Stimulated activated CD4-positive, alpha-beta T cell treated with anti-CD3 and anti-CD28 coated beads, Interleukin-15, amount 100 ng/mL, for 48 hours (primary cell): Measurements from ENCODE around the gene DMBT1.
"Not testable (repeated sequence)": the region's sequence is repeated elsewhere in the genome, so short reads cannot be mapped to it uniquely, and the experiment has no call there.

Experiments
- DNase-seq, 2 donors: peaks; one replicate each; pipeline ENCODE4 v3.0.0-alpha.2; 2020; ENCODE audit warnings: low read depth in 2 of 2

DMBT1 gene

GRCh38 chr10:122577311-122577885 lies 16.8 kb downstream of the DMBT1 start:
- no peak for DNase-seq

- not testable (repeated sequence) for DNase-seq
Measured at GRCh38 chr10:122586070-122586469, 25.5 kb downstream of the DMBT1 start.

- no peak for DNase-seq
Measured at GRCh38 chr10:122587098-122587760, 26.7 kb downstream of the DMBT1 start.

- no peak for DNase-seq
Measured at GRCh38 chr10:122588381-122588780, 27.8 kb downstream of the DMBT1 start.

- no peak for DNase-seq
Measured at GRCh38 chr10:122590153-122590552, 29.6 kb downstream of the DMBT1 start.

- no peak for DNase-seq
Measured at GRCh38 chr10:122591736-122592135, 31.2 kb downstream of the DMBT1 start.

- no peak for DNase-seq
Measured at GRCh38 chr10:122592161-122592560, 31.6 kb downstream of the DMBT1 start.

- no peak for DNase-seq
Measured at GRCh38 chr10:122617476-122618270, 57.1 kb downstream of the DMBT1 start.

GRCh38 chr10:122618461-122619165 lies 58.1 kb downstream of the DMBT1 start:
- DNase-seq: no peak

GRCh38 chr10:122620961-122621360 lies 60.4 kb downstream of the DMBT1 start:
- DNase-seq: not testable (repeated sequence)

- no peak for DNase-seq
Measured at GRCh38 chr10:122624546-122624945, 64.0 kb downstream of the DMBT1 start.

GRCh38 chr10:122630526-122630925 lies 70.0 kb downstream of the DMBT1 start:
- no peak for DNase-seq

- no peak for DNase-seq
Measured at GRCh38 chr10:122632031-122632430, 71.5 kb downstream of the DMBT1 start.

GRCh38 chr10:122632576-122632975 lies 72.0 kb downstream of the DMBT1 start:
- DNase-seq: no peak

GRCh38 chr10:122636953-122637352 lies 76.4 kb downstream of the DMBT1 start:
- no peak for DNase-seq

- no peak for DNase-seq
Measured at GRCh38 chr10:122637376-122637775, 76.8 kb downstream of the DMBT1 start.

GRCh38 chr10:122638106-122638505 lies 77.6 kb downstream of the DMBT1 start:
- DNase-seq: no peak

- DNase-seq: no peak
Measured at GRCh38 chr10:122639801-122640200, 79.2 kb downstream of the DMBT1 start.

- DNase-seq: no peak
Measured at GRCh38 chr10:122640921-122641320, 80.4 kb downstream of the DMBT1 start.

GRCh38 chr10:122642726-122643605 lies 82.4 kb downstream of the DMBT1 start:
- no peak for DNase-seq

GRCh38 chr10:122643931-122644534 lies 83.5 kb downstream of the DMBT1 start:
- no peak for DNase-seq
